Measurements from ENCODE around the gene PC. TPM values are rescaled to one million over a fixed set of nuclear protein-coding genes. Genes with fewer than 3 reads are reported as not detected.

Gene PC
- total RNA-seq, 1 donor from 2014 or later: 8.6 TPM

- ATAC-seq (ENCODE audit: poor library complexity): no peak
- DNase-seq: no peak
- intact Hi-C loops (cut with DNase I): no loop called here
Observed at GRCh38 chr11:66863428-66864125, 94.6 kb downstream of the PC start.

- DNase-seq (no peak), ATAC-seq (ENCODE audit: poor library complexity) (no peak)
- intact Hi-C loops (cut with DNase I): no loop called here
Observed at GRCh38 chr11:66862559-66863037, 95.6 kb downstream of the PC start.

GRCh38 chr11:66861774-66862558 lies 96.2 kb downstream of the PC start:
- ATAC-seq (ENCODE audit: poor library complexity): no peak
- intact Hi-C loops (cut with DNase I): no loop called here
- no peak for DNase-seq

GRCh38 chr11:66861038-66861773 lies 97.0 kb downstream of the PC start:
- ATAC-seq (ENCODE audit: poor library complexity) (no peak), DNase-seq (no peak)
- intact Hi-C loops (cut with DNase I): no loop called here

GRCh38 chr11:66860449-66860831 lies 97.7 kb downstream of the PC start:
- DNase-seq (peak; percentile 46), ATAC-seq (ENCODE audit: poor library complexity) (no peak)
- intact Hi-C loops (cut with DNase I): no loop called here

GRCh38 chr11:66859686-66860448 lies 98.3 kb downstream of the PC start:
- intact Hi-C loops (cut with DNase I): no loop called here
- DNase-seq: peak; percentile 17
- ATAC-seq (ENCODE audit: poor library complexity): no peak

- DNase-seq (no peak), ATAC-seq (ENCODE audit: poor library complexity) (no peak)
- intact Hi-C loops (cut with DNase I): no loop called here
Observed at GRCh38 chr11:66858939-66859685, 99.1 kb downstream of the PC start.

- DNase-seq (no peak), ATAC-seq (ENCODE audit: poor library complexity) (no peak)
- intact Hi-C loops (cut with DNase I): no loop called here
Observed at GRCh38 chr11:66858186-66858938, 99.8 kb downstream of the PC start.

GRCh38 chr11:66857927-66858185 lies 100.3 kb downstream of the PC start:
- intact Hi-C loops (cut with DNase I): no loop called here
- ATAC-seq (ENCODE audit: poor library complexity) (no peak), DNase-seq (no peak)

- ATAC-seq (ENCODE audit: poor library complexity) (no peak), DNase-seq (no peak)
- intact Hi-C loops (cut with DNase I): no loop called here
Observed at GRCh38 chr11:66857234-66857926, 100.8 kb downstream of the PC start.

- peak; percentile 51 for ATAC-seq (ENCODE audit: poor library complexity)
- DNase-seq: peak; percentile 60
- intact Hi-C loops (cut with DNase I): no loop called here
Observed at GRCh38 chr11:66856496-66857233, 101.5 kb downstream of the PC start, which contains the start of gene LRFN4. LRFN4 (plus strand) TSS chr11:66857064; CDS start chr11:66857745, 681 bp downstream.

- intact Hi-C loops (cut with DNase I): no loop called here
- DNase-seq (peak; percentile 97), ATAC-seq (ENCODE audit: poor library complexity) (peak; percentile 96)
Observed at GRCh38 chr11:66855574-66856495, 102.3 kb downstream of the PC start.

- DNase-seq (no peak), ATAC-seq (ENCODE audit: poor library complexity) (no peak)
- intact Hi-C loops (cut with DNase I): no loop called here
Observed at GRCh38 chr11:66854729-66855211, 103.4 kb downstream of the PC start.

- DNase-seq (no peak), ATAC-seq (ENCODE audit: poor library complexity) (no peak)
- intact Hi-C loops (cut with DNase I): no loop called here
Observed at GRCh38 chr11:66854231-66854661, 103.9 kb downstream of the PC start.
